ENCODE results near the gene ARF3. TPM values are rescaled to one million over a fixed set of nuclear protein-coding genes. Genes with fewer than 3 reads are reported as not detected.

The ARF3 gene
- total and polyA plus RNA-seq, 4 donors: 37.9 to 194 (median 111) TPM

- H3K9me3 ChIP-seq (ENCODE audit: control insufficient read depth in 4 of 4, insufficient read depth in 3 of 4, low read length in 3 of 4): peaks cover 0 to 4% (median 0%) of the 10 kb centered on the region in 4 donors
- H3K4me1 ChIP-seq (ENCODE audit: control insufficient read depth in 5 of 5, insufficient read depth in 5 of 5, low read length in 5 of 5): peaks cover 0 to 16% (median 12%) of the 10 kb centered on the region in 5 donors
- ATAC-seq (ENCODE audit: insufficient read depth, low FRiP score) (no peak), DNase-seq (no peak)
- H3K9ac ChIP-seq (ENCODE audit: insufficient read depth in 1 of 2, low read length in 2 of 2): no peak overlapping the region
- TF ChIP-seq, protein P1, sequence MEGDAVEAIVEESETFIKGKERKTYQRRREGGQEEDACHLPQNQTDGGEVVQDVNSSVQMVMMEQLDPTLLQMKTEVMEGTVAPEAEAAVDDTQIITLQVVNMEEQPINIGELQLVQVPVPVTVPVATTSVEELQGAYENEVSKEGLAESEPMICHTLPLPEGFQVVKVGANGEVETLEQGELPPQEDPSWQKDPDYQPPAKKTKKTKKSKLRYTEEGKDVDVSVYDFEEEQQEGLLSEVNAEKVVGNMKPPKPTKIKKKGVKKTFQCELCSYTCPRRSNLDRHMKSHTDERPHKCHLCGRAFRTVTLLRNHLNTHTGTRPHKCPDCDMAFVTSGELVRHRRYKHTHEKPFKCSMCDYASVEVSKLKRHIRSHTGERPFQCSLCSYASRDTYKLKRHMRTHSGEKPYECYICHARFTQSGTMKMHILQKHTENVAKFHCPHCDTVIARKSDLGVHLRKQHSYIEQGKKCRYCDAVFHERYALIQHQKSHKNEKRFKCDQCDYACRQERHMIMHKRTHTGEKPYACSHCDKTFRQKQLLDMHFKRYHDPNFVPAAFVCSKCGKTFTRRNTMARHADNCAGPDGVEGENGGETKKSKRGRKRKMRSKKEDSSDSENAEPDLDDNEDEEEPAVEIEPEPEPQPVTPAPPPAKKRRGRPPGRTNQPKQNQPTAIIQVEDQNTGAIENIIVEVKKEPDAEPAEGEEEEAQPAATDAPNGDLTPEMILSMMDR (IDR thresholded peaks at IDR 0.05; ENCODE audit: control extremely low read depth, extremely low read depth): no peak
- H3K27me3 ChIP-seq (ENCODE audit: control insufficient read depth in 3 of 3, insufficient read depth in 3 of 3, low read length in 2 of 3): peaks cover 0 to 83% (median 80%) of the 10 kb centered on the region in 3 donors
- H3K4me3 ChIP-seq: no peak overlapping the region
- WGBS, 2 donors: 3 to 10% methylated on average over 12 of the region's 12 CpGs
- no peaks in the 10 kb centered on the region for H3K36me3 ChIP-seq (ENCODE audit: control insufficient read depth in 4 of 4, insufficient read depth in 4 of 4, low read length in 4 of 4)
- H3K27ac ChIP-seq (ENCODE audit: low read depth in 1 of 2, low read length in 1 of 2): no peak overlapping the region
Measured at GRCh38 chr12:48973531-48973930, 16.2 kb upstream of the ARF3 start.

DNA sequence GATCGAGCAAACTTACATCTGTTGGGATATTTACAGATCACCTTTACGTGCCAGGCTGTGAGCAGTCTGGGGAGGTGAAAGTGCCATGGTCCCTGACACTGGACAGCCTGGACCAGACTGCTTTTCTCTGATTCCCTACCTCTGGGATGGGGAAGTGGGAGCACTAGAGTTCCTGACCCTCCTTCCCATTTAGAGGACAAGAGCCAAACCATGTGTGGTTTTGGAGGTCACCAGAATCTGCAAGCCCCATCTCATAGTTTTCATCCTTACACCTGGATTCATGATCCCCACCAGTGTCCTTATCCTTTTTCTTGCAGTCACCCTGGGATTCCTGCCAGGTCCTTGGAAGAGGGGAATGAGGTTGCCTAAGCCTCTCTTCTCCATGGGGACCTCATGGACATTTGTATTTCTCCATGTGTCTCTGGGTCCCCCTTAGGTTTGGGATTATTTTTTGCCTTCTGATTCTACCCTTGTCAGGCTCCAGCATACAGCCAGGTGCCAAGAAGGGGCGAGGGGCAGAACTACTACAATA is 15.7 kb upstream of the ARF3 start:
- DNase-seq (no peak), ATAC-seq (ENCODE audit: insufficient read depth, low FRiP score) (no peak)
- peaks cover 0 to 4% (median 0%) of the 10 kb centered on the region in 4 donors for H3K9me3 ChIP-seq (ENCODE audit: control insufficient read depth in 4 of 4, insufficient read depth in 3 of 4, low read length in 3 of 4)
- H3K4me1 ChIP-seq (ENCODE audit: control insufficient read depth in 5 of 5, insufficient read depth in 5 of 5, low read length in 5 of 5): peaks cover 0 to 13% (median 10%) of the 10 kb centered on the region in 5 donors
- 19 to 23% methylated on average over 3 of the region's 3 CpGs for WGBS, 2 donors
- TF ChIP-seq, protein P1 (IDR thresholded peaks at IDR 0.05; ENCODE audit: control extremely low read depth, extremely low read depth): no peak
- H3K4me3 ChIP-seq: no peak overlapping the region
- H3K27me3 ChIP-seq (ENCODE audit: control insufficient read depth in 3 of 3, insufficient read depth in 3 of 3, low read length in 2 of 3): peaks cover 0 to 83% (median 76%) of the 10 kb centered on the region in 3 donors
- no peaks in the 10 kb centered on the region for H3K36me3 ChIP-seq (ENCODE audit: control insufficient read depth in 4 of 4, insufficient read depth in 4 of 4, low read length in 4 of 4)
- no peak overlapping the region for H3K27ac ChIP-seq (ENCODE audit: low read depth in 1 of 2, low read length in 1 of 2)
- no peak overlapping the region for H3K9ac ChIP-seq (ENCODE audit: insufficient read depth in 1 of 2, low read length in 2 of 2)

DNA sequence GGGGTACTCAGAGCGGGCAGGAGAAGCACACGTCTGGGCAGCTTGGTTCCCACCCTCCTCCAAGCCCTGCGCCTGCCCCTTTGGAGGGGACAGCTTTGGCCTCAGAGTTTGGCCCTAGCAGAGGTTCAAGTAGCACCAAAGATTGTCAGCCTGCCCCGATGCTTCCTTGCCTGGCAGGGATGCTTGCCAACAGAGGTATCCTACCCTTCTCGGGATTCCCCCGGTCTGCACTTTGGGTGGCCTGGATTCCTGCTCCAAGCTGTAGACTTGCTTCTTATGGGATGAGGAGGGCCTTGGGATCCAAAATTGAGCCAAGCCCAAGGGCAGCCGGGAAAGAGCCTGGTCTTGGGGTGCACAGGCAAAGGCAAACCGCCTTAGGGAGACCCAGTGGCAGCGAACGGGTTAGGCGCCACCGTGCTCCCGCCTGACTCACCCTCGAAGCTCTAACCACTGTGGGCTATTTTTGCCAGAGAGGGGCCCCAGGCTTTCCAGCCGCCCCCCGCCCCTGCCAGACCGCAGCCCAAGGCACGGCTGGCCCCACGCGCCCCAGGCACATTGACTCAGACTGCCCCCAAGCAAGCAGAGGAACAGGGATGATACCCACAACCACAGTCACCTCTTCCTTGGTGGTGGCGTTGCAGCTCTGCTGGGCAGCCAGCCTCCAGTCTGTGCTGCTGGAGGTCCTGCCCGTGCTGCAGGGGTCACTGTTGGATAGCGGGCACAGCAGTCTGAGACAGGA is 15.1 kb upstream of the ARF3 start:
- peaks cover 0 to 4% (median 0%) of the 10 kb centered on the region in 4 donors for H3K9me3 ChIP-seq (ENCODE audit: control insufficient read depth in 4 of 4, insufficient read depth in 3 of 4, low read length in 3 of 4)

More for the DNA sequence above, 15.1 kb upstream of the ARF3 start:
- peaks cover 0 to 81% (median 72%) of the 10 kb centered on the region in 3 donors for H3K27me3 ChIP-seq (ENCODE audit: control insufficient read depth in 3 of 3, insufficient read depth in 3 of 3, low read length in 2 of 3)
- TF ChIP-seq, protein P1 (IDR thresholded peaks at IDR 0.05; ENCODE audit: control extremely low read depth, extremely low read depth): no peak
- no peaks in the 10 kb centered on the region for H3K36me3 ChIP-seq (ENCODE audit: control insufficient read depth in 4 of 4, insufficient read depth in 4 of 4, low read length in 4 of 4)
- DNase-seq: no peak
- ATAC-seq (ENCODE audit: insufficient read depth, low FRiP score): no peak
- peaks cover 0 to 13% (median 10%) of the 10 kb centered on the region in 5 donors for H3K4me1 ChIP-seq (ENCODE audit: control insufficient read depth in 5 of 5, insufficient read depth in 5 of 5, low read length in 5 of 5)
- no peak overlapping the region for H3K9ac ChIP-seq (ENCODE audit: insufficient read depth in 1 of 2, low read length in 2 of 2)
- no peak overlapping the region for H3K4me3 ChIP-seq
- no peak overlapping the region for H3K27ac ChIP-seq (ENCODE audit: low read depth in 1 of 2, low read length in 1 of 2)
- 7 to 18% methylated on average over 23 of the region's 23 CpGs for WGBS, 2 donors
